ENCODE results near the gene GPR87. TPM values are rescaled to one million over a fixed set of nuclear protein-coding genes. Genes with fewer than 3 reads are reported as not detected.

GPR87 gene
- total RNA-seq, 2 donors from 2014 or later, result not detected

GRCh38 chr3:151351219-151351618 is 34.6 kb upstream of the GPR87 start:
- H3K36me3 ChIP-seq, result no peaks in the 10 kb centered on the region
- no peak for DNase-seq (ENCODE audit: low spot score)
- no peaks in the 10 kb centered on the region for H3K27me3 ChIP-seq
- no peak for TF ChIP-seq CTCF (IDR thresholded peaks at IDR 0.05)
- no peak overlapping the region for H3K27ac ChIP-seq
- no peaks in the 10 kb centered on the region for H3K4me1 ChIP-seq
- H3K9me3 ChIP-seq, result no peaks in the 10 kb centered on the region
- no peak overlapping the region for H3K4me3 ChIP-seq

- Histone ChIP-seq H3K27me3 (no peaks in the 10 kb centered on the region), H3K27ac (no peak overlapping the region), H3K4me3 (no peak overlapping the region), H3K4me1 (no peaks in the 10 kb centered on the region), H3K9me3 (no peaks in the 10 kb centered on the region), H3K36me3 (no peaks in the 10 kb centered on the region)
- no peak for DNase-seq (ENCODE audit: low spot score)
- no peak for TF ChIP-seq CTCF (IDR thresholded peaks at IDR 0.05)
Observed at GRCh38 chr3:151350656-151351055, 34.0 kb upstream of the GPR87 start.

- no peak for TF ChIP-seq CTCF (IDR thresholded peaks at IDR 0.05)
- H3K36me3 ChIP-seq, result no peaks in the 10 kb centered on the region
- H3K27ac ChIP-seq, result no peak overlapping the region
- no peak for DNase-seq (ENCODE audit: low spot score)
- no peaks in the 10 kb centered on the region for H3K9me3 ChIP-seq
- H3K4me3 ChIP-seq, result no peak overlapping the region
- H3K27me3 ChIP-seq, result no peaks in the 10 kb centered on the region
- no peaks in the 10 kb centered on the region for H3K4me1 ChIP-seq
Observed at GRCh38 chr3:151347432-151347831, 30.8 kb upstream of the GPR87 start.

- H3K36me3 ChIP-seq, result no peaks in the 10 kb centered on the region
- H3K4me1 ChIP-seq, result no peaks in the 10 kb centered on the region
- no peak for TF ChIP-seq CTCF (IDR thresholded peaks at IDR 0.05)
- no peak overlapping the region for H3K4me3 ChIP-seq
- peak overlapping the region in 1 of 2 donors; percentile 29 for H3K27ac ChIP-seq
- no peaks in the 10 kb centered on the region for H3K27me3 ChIP-seq
- no peaks in the 10 kb centered on the region for H3K9me3 ChIP-seq
- DNase-seq (ENCODE audit: low spot score), result no peak
Observed at GRCh38 chr3:151346292-151346691, 29.7 kb upstream of the GPR87 start.

GRCh38 chr3:151345859-151346258 is 29.2 kb upstream of the GPR87 start:
- Histone ChIP-seq H3K4me3 (peak overlapping the region in 1 of 2 donors; percentile 15), H3K36me3 (no peaks in the 10 kb centered on the region), H3K9me3 (no peaks in the 10 kb centered on the region), H3K4me1 (no peaks in the 10 kb centered on the region), H3K27ac (peak overlapping the region in 1 of 2 donors; percentile 29), H3K27me3 (no peaks in the 10 kb centered on the region)
- no peak for DNase-seq (ENCODE audit: low spot score)
- no peak for TF ChIP-seq CTCF (IDR thresholded peaks at IDR 0.05)

GRCh38 chr3:151331696-151332095 is 15.1 kb upstream of the GPR87 start:
- Histone ChIP-seq H3K4me1 (no peaks in the 10 kb centered on the region), H3K27ac (no peak overlapping the region), H3K27me3 (no peaks in the 10 kb centered on the region), H3K4me3 (no peak overlapping the region), H3K36me3 (no peaks in the 10 kb centered on the region), H3K9me3 (no peaks in the 10 kb centered on the region)
- no peak for DNase-seq (ENCODE audit: low spot score)
- TF ChIP-seq CTCF (IDR thresholded peaks at IDR 0.05), result no peak

Measured in right atrium auricular region (tissue), 2 donors.